T-helper 22 cell (primary cell): ENCODE data around the gene TRPT1.
A peak's percentile ranks its signal among the peaks of the same experiment; 100 is the strongest.
"Not testable (repeated sequence)": the region's sequence is repeated elsewhere in the genome, so short reads cannot be mapped to it uniquely, and the experiment has no call there.

Experiments used
- DNase-seq: peaks from one replicate; pipeline ENCODE4 v3.0.0-alpha.2; 2020; ENCODE audit warnings: low read depth

TRPT1 gene

DNA sequence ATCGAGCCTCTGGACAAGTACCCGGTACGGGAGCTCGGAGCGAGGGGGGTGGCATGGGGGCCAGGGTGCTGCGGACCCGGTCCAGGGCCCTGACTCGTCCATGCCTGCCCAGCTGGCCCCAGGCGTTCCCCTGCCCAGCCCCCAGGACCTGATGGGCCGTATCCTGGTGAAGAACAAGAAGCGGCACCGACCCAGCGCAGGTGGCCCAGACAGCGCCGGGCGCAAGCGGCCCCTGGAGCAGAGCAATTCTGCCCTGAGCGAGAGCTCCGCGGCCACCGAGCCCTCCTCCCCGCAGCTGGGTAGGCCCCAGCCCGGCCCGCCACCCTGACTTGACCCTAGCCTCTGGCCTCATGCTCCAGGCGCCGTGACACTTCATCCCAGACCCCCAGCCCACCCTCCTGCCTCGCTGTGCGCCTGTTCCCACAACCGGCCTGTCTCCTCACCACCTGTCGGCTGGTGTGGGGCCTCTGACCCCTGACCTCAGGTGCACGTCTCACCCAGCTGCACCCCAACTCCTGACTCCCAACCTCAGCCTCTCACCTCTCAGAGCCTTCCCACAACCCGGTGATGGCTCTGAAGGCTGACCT, 33.1 kb upstream of the TRPT1 start:
- DNase-seq = no peak

DNA sequence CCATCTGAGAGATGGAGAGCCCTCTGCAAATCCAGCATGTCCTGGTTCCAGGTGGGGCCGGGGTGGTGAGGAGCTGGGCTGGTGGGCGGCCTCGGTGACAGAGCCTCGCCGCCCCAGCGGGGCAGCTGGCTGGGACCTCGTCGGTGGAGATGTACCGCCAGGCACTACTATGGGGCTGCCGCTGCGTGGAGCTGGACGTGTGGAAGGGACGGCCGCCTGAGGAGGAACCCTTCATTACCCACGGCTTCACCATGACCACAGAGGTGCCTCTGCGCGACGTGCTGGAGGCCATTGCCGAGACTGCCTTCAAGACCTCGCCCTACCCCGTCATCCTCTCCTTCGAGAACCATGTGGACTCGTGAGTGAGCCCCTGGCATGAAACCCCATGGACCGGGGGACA, 32.4 kb upstream of the TRPT1 start:
- DNase-seq = no peak

DNA sequence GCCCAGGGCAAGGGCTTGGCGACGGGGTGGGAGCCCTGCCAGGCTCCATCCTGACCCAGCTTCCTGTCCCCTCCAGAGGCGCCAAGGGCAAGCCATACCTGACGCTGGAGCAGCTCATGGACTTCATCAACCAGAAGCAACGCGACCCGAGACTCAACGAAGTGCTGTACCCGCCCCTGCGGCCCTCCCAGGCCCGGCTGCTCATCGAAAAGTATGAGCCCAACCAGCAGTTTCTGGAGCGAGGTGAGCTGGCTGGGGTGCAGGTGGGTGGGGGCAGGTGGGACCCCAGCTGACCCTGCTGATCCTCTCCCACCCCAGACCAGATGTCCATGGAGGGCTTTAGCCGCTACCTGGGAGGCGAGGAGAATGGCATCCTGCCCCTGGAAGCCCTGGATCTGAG, 30.3 kb upstream of the TRPT1 start:
- DNase-seq = no peak

DNA sequence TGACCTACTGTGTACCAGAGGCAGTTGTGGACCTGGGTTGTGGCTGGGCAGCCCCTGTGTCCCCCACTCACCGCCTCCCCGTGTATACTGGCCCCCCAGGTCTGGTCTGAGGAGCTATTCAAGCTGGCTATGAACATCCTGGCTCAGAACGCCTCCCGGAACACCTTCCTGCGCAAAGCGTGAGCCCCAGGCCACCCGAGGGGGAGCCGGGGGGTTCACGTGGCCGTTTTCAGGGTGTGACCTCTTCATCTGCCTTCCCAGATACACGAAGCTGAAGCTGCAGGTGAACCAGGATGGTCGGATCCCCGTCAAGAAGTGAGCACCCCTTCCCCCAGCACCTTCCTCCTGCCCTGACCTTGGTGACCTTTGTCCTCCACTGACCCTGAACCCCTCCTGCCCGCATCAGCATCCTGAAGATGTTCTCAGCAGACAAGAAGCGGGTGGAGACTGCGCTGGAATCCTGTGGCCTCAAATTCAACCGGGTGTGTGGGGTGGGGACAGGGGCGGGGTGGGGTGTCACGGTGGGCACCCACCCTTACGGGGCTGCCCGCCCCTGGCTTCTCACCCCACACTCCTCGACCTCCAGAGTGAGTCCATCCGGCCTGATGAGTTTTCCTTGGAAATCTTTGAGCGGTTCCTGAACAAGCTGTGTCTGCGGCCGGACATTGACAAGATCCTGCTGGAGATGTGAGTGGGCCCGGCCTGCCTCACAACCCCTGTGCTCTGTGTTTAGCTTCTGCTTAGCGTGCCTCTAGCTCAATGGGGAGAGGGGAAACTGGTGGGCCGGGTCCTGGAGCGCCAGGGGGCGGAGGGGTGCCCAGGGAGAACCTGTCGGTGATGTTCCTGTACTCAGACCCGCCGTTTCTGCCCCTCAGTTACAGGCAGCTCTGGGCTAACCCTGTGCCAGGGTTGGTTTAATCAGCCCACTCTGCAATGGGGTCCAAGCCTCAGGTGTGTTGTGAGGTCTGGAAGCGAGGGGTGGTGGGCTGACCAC, 29.4 kb upstream of the TRPT1 start:
- no peak for DNase-seq

DNA sequence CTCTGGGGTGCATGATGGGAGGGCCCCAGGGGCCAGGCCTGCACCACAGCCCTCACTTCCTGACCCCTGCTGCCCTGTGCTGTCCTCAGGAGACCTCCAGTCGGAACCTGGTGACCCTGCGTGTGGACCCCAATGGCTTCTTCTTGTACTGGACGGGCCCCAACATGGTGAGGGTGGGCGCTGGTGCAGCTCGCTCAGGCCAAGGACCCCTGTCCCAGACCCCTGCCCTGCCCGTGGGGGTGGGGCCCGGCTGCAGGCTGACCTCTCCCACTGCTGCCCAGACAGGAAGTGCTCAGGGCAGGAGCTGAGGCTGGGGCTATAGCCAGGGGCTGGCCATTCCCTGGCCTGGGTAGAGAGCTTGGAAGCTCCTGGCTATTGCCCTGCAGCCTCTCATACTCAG, 28.3 kb upstream of the TRPT1 start:
- DNase-seq = no peak

DNA sequence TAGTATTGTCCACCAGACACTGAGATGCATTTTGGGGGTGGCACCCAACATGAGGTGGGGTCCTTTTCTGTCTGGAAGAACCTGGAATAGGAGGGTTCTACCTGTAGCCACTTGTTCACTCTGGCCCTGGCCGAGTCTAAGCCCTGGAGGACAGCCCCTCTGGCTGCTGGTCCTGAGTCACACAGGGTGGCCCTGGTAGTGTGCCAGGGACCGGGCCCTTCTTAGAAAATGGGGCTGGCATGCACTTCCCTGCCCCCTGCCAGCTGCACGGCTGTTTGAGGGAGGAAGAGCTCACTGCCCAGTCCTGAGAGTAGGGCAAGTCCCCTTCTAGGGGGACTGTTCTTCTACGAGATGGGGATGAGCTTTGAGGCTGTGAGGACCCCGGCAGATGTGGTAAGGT, 27.5 kb upstream of the TRPT1 start:
- no peak for DNase-seq

DNA sequence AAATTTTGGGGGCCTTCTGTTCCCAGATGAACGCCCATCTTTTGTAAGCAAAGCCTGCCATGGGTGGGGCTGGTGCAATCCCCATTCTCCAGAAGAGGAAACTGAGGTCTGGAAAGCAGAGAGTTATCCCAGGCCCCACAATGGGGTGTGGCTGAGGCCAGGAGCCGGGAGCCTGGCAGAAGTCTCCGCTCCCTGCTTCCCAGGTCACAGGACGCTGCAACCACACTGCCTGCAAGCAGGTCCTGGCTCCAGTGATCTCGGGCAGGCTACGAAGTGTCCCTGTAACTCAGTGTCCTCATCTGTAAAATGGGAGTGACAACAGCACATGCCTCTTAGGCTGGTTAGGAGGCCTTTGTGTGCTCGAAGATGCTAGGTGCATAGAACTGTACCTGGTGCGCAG, 27.1 kb upstream of the TRPT1 start:
- no peak for DNase-seq

DNA sequence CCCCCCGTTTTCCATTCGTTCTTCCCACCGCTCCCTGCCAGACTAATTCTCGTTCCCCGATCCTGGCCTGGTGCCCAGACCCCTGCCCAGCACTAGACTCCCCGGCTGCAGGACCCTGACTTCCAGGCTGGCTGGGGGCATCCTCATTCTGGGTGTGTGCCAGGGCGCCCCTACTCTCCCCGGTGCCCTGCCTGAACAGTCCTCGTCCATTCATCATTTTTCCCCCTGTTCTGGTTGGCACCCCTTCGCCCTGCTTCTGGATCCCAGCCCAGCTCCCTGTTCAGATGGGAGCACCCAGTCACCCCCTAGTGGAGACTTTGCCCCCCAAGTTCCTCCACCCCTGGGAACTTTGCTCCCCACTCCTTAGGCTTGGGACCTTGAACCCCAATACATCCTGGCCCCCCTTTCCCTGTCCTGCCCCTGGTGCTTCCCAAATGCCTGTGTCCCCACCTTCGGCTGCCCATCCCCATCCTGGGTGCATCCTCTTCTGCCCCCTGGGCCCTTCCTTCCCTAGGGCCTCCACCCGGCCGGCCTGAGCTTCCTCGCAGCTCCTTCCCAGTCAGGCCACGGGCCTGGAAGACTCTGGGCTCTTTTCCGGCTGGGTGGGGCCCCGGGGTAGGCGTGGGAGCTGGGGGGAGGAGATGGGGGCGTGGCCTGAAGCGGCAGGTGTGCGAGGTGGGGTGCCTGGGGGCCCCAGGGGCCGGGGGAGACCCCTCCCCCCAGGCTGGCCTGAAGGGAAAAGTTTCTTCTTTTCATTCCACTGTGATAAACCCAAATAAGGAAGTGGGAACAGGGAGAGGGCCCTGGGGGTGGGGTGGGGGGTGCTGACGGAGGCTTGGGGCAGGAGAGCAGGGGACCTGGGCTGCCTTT, 26.3 kb upstream of the TRPT1 start:
- DNase-seq = no peak

DNA sequence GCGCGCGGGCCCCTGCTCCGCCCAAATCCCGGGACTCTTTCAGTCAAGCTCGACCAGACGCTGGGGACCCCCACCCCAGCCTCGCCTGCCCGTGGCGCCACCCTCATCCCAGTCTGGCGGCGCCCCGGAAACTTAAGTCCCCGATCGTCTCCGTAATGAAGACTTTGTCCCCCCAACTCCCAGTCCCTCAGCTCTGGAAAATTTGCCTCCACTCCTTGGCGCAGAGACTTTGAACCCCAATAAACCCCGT, 25.7 kb upstream of the TRPT1 start:
- no peak for DNase-seq

DNA sequence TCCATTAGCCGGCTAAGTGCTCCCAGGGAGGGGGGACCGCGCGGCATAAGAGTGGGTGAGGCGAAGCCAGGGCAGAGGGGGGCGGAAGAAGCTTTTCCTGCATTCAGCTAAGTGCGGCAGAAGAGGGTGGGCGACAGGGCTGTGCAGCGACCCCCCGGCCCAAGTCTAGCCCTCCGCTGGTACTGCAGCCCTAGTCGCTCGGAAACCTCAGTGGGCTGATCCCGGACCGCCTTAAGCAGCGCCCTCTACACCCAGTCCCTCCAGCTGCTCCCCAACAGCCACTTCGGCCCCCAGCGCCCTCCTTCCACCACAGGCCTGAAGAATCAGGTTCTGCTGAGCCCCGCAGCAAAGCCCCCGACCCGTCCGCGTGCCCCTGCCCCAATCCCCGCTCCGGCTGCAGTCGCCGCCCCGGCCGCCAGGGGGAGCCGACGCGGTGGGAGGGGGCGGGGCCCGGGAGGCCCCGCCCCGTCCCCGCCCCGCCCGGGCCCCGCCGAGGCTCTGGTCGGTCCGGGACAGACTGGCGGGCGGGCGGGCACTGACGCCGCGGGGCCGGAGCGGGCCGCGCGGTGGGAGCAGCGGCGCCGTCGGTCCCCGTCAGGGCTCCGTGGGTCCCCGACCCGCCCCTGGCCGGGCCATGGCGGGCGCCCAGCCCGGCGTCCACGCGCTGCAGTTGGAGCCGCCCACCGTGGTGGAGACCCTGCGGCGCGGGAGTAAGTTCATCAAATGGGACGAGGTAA, 25.2 kb upstream of the TRPT1 start, which contains the start of gene PLCB3:
PLCB3 (plus strand) TSS at position 515 of the 737 bp plus-strand sequence; CDS start at position 635, 120 bp downstream.
- peak; percentile 45 for DNase-seq

DNA sequence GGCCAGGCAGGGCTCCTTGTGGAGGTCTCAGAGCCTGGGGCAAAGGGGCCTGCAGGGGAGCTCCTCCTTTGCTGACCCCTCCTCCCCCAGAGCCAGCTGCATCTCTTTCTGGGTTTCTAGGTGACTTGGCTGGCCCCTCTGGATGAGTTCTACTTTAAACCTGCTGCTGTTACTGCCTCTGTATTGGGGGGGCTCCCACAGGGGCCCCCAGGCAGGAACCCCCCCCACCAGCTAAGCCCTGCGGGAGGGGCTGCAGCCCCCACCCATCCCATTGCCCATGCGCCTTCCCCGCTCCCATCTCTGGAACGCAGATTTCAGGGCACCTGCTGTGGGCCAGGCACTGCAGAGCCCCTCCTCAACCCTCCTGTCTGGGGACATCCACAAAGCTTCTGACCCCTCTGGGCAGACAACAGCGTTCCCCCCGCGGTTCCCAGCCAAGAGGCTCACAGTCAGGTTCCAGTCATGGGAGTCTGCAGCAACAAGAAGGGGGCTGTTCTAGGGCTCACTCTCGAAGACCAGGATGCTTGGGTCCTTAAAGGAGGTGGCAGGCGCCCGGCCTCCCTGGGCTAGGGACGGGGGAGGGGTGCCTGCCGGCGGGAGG, 24.5 kb upstream of the TRPT1 start:
- DNase-seq = no peak

DNA sequence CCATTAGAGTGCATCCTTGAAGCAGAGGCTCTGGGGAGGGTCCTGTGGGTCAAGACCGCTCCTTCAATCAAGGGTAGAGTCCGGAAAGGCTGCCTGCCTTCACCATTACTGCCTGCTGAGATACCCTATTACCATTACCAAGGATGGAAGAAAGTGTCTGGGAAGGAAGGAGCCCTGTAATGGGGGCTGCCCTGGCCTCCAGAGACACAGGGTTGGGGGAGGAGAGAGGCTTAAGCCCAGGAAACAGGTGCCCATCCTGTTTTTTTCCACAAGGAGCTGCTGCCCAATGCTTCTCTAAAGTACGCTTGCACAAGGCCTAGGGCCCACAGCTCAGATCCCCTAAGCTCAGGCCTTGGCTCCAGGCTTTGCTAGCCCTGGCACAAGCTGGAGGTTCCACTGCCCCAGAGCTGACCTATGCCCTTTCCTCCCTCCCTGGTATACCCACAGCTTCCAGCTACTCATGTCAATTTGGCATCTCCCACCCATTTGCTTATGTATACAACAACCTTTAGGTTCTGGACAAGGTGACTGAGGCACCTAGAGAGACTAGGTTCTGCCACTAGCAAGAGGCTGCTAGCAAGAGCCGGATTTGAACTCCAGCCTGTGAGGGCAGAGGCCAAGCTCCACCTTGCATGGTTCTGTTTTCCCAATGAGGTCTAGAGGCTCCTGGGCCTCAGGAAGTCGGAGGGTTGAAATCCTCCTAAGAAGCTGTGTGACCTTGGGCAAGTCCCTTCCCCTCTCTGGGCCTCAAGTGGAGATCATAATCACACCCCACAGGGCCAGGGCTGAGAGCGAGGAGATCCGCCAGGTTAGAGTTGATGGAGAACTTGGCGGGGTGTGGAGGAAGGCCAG, 23.8 kb upstream of the TRPT1 start:
- DNase-seq = no peak

DNA sequence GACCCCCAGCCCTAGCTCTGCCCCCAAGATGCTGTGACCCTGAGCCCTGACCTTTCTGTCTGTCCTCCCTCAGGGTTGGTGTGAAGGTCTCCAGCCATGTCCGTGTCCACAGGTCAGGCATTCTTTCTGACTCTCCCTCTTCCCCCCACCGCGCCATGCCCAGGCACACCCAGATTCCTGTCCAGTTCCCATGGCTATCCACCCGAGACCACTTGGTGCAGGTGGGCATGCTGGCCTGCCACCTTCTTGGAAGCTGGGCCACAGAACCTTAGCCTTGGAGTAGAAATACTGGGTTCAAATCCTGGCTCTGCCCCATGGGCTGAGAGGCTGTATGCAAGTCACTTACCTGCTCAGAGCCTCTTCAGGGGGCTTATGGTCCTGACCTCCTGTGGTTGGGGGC, 23.1 kb upstream of the TRPT1 start:
- no peak for DNase-seq

DNA sequence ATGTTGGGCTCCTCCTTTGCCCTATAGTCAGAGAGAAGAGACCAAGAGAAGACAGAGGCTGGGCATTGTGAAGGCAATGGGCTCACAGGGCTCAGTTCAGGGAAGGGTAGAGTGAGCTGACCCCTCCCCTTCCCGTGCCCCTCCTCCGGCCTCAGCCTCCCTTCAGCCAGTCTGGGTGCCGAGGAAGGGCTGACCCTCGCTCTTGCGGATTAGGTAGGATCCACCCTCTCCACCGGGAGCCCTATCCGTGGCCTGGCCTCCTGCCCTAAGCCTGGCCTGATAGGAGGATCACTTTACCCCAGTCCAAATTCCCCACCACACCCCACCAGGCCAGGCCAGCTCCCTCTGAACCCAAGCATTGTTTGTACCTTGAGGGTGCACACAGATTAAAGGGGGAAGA, 22.6 kb upstream of the TRPT1 start:
- no peak for DNase-seq

DNA sequence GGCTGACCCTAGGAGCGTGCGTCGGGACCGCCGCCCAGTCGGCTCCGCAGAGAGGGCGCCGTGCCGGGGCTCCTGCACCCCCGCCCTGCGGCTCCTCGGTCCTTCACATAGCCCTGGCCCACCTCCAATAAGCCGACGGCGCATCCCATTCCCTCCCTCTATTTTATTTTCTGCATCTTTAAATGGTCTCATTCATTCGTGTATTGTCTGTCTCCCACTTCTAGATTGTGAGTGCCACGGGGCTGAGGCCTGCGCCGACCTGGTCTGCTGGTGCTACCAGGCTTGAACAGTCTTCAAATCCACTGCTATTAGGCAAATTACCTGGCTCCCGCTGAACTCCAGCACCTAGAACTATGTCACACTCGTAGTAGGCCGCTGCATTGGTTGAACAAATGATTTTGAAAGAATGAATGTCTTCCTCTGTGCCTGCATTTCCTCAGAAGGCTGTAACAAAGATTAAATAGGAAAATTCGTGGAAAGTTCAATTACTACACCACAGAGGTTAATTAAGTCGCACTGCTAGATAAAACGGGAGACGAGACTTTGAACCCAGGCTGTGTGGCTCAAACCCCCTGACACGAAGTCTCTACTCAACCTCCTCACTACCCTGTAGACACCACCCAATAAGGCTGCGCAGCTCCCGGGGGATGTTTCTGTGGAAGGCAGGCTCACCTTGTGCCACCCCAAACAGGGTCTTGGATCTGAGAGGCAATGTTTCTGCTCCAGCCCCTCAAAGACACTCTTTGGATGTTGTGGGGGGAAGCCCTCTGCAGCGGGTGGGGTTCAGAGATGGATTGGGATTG, 21.9 kb upstream of the TRPT1 start:
- DNase-seq = no peak

DNA sequence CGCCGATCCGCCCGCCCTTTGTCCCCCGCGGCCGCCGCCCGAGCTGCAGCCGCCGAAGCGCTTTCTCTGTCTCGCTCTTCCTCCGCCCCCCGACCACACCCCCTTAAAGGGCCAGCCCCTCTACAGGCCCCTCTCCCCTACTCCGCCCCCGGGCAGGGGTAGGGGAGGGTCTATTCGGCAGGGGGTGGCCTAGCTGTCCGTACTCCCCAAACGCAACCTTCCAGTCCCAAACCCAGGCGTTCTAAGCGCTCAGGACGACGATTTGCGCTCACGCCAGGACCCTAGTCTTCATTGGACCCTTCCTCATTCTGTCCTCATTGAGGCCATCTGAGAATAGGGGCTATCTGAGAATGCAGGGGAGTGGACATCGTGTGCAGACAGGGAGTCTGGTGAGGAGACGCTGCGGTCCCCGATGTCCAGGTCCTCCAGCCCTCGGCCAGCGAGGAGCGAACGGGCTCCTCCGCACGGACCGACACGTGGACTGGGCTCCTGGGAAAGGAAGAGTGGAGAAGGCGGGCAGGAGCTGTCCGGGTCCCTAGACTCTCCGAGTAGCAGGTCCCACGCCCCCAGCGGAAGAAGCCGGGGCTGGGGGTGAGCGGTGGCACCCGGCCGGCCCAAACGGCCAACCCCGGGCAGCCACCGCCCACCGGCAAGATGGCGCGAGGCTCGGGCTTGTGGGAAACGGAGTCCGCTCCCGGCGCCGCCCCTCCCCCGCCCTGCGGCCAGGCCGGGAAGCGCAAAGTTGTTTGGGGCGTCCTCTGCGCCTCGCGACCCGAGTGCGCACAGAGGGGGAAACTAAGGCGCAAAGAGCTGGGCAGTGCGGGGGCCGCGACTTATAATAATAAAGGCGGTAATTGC, 21.1 kb upstream of the TRPT1 start, which contains the start of gene PPP1R14B:
PPP1R14B (minus strand) TSS at position 73 of the 858 bp plus-strand sequence. CDS start 270 bp downstream, outside the sequence.
- peak; percentile 70 for DNase-seq

DNA sequence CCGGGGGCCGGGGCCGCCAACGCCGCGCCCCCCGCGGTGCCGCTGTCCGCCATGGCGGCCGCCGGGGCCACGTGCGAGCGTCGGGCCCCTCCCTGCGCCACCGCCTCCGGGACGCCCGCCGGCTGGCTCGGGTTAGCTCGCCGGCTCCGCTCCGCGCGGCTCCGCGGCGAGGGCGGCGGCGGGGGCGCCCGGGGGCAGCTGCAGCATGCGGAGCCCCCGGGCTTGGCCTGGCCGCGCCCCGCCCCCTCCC, 20.6 kb upstream of the TRPT1 start:
- not testable (repeated sequence) for DNase-seq

DNA sequence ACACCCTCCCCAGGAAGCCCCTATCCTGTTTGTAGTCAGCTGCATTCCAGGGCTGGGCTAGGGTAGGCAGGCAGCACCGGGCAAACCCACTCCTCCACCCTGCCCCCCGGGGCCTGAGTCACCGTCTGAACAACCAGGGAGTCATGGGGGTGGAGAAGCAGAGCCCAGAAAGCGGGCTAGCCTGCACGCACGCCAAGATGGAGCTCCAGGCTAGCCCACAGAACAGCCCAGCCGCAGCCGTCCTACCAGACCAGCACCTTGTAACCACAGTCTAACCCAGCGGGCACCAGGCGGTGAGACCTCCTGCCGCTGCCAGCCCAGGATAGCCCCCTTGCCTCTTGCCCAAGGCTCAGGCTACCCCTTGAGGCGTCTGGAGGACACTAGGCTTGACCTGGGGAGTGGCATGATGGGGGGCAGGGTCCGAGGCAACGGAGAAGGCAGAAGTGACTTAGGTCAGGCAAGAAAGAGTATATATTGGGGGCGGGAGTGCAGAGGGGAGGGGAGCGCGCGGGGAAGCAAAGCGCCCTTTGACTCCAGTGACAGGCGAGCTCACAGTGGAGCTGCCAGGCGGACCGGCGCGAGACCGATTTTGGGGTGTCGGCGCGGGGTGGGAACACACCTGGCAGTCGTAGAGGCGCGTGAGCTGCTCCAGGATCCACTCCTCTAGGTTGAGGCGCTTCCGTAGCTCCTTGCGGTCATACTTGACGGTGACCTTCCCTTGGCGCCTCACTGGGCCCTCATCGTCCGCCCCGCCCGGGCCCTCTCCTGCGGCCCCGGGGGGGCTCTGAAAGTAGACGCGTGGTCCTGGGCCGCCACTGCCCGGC, 20.0 kb upstream of the TRPT1 start:
- peak; percentile 66 for DNase-seq
